Trophoblast cell (in vitro differentiated cells and primary cell): ENCODE data around the gene SLIT1.

ENCODE experiments used
- DNase-seq, 2 donors: peaks; one replicate each; pipeline ENCODE4 v3.0.0-alpha.2; 2016
- H2AFZ ChIP-seq: 2 replicates; pipeline ENCODE4 v1.6.1; 2013; ENCODE audit warnings: low read length, moderate library complexity, mild to moderate bottlenecking; ENCODE audit not compliant: insufficient read depth, poor library complexity
- H2AK5ac ChIP-seq: 2 replicates; pipeline ENCODE4 v1.6.1; 2013; ENCODE audit warnings: mild to moderate bottlenecking, low read length
- H2BK120ac ChIP-seq: 2 replicates; pipeline ENCODE4 v1.6.1; 2013; ENCODE audit warnings: low read length, mild to moderate bottlenecking, moderate library complexity; ENCODE audit not compliant: insufficient read depth, poor library complexity
- H2BK12ac ChIP-seq: 2 replicates; pipeline ENCODE4 v1.6.1; 2013; ENCODE audit warnings: mild to moderate bottlenecking, low read length, moderate library complexity
- H2BK5ac ChIP-seq: 2 replicates; pipeline ENCODE4 v1.6.1; 2013; ENCODE audit warnings: low read length, low read depth, moderate library complexity, mild to moderate bottlenecking; ENCODE audit not compliant: poor library complexity
- H3K14ac ChIP-seq: 2 replicates; pipeline ENCODE4 v1.6.1; 2013; ENCODE audit warnings: mild to moderate bottlenecking, low read length
- H3K18ac ChIP-seq: 2 replicates; pipeline ENCODE4 v1.6.1; 2013; ENCODE audit warnings: mild to moderate bottlenecking, low read length
- H3K23ac ChIP-seq: 2 replicates; pipeline ENCODE4 v1.6.1; 2013; ENCODE audit warnings: low read length
- H3K27ac ChIP-seq: 2 replicates; pipeline ENCODE4 v1.5.1; 2013; ENCODE audit warnings: low read depth, mild to moderate bottlenecking, inconsistent platforms, low read length, moderate library complexity
- H3K27me3 ChIP-seq: 2 replicates; pipeline ENCODE4 v1.6.1; 2013; ENCODE audit warnings: inconsistent platforms, mild to moderate bottlenecking, low read length, moderate library complexity; ENCODE audit not compliant: insufficient read depth
- H3K36me3 ChIP-seq, 2 experiments: 1 replicate in 1 of 2; 2 replicates in 1 of 2; pipeline ENCODE4 v1.6.1; 2013; ENCODE audit warnings: low read length in 2 of 2, mild to moderate bottlenecking in 2 of 2, moderate library complexity in 1 of 2; ENCODE audit not compliant: insufficient read depth in 2 of 2, control insufficient read depth in 1 of 2
- H3K4ac ChIP-seq: 2 replicates; pipeline ENCODE4 v1.6.1; 2013; ENCODE audit warnings: low read depth, mild to moderate bottlenecking, low read length, moderate library complexity
- H3K4me1 ChIP-seq, 2 experiments: 1 replicate in 1 of 2; 2 replicates in 1 of 2; pipeline ENCODE4 v1.6.1; 2013; ENCODE audit warnings: low read length in 2 of 2, mild to moderate bottlenecking in 2 of 2, moderate library complexity in 1 of 2; ENCODE audit not compliant: insufficient read depth in 2 of 2, control insufficient read depth in 1 of 2
- H3K4me2 ChIP-seq: 2 replicates; pipeline ENCODE4 v1.6.1; 2013; ENCODE audit warnings: inconsistent platforms, mild to moderate bottlenecking, low read length, moderate library complexity
- H3K4me3 ChIP-seq: 2 replicates; pipeline ENCODE4 v1.5.1; 2013; ENCODE audit warnings: mild to moderate bottlenecking, low read depth, low read length, inconsistent platforms
- H3K79me1 ChIP-seq: one replicate; pipeline ENCODE4 v1.6.1; 2013; ENCODE audit warnings: low read length
- H3K79me2 ChIP-seq: 2 replicates; pipeline ENCODE4 v1.6.1; 2013; ENCODE audit warnings: low read length, mild to moderate bottlenecking; ENCODE audit not compliant: control insufficient read depth, insufficient read depth, poor library complexity
- H3K9ac ChIP-seq: 2 replicates; pipeline ENCODE4 v1.6.1; 2013; ENCODE audit warnings: mild to moderate bottlenecking, low read length
- H3K9me3 ChIP-seq: 2 replicates; pipeline ENCODE4 v1.6.1; 2013; ENCODE audit warnings: low read depth, mild to moderate bottlenecking, control low read depth, inconsistent platforms, low read length; ENCODE audit not compliant: insufficient read depth
- H4K12ac ChIP-seq: 2 replicates; pipeline ENCODE4 v1.6.1; 2013; ENCODE audit warnings: low read depth, mild to moderate bottlenecking, low read length, moderate library complexity
- H4K8ac ChIP-seq: 2 replicates; pipeline ENCODE4 v1.6.1; 2013; ENCODE audit warnings: low read depth, mild to moderate bottlenecking, low read length, moderate library complexity
- H4K91ac ChIP-seq: one replicate; pipeline ENCODE4 v1.6.1; 2013; ENCODE audit warnings: low read depth, mild to moderate bottlenecking, low read length, moderate library complexity
- WGBS: extraction: QIAGEN DNeasy Blood & Tissue Kit; methylation state at CpG from one replicate; pipeline ENCODE4 v1.1.7; 2013; ENCODE audit warnings: missing lambda C conversion rate; ENCODE audit not compliant: insufficient read length, insufficient coverage; ENCODE audit errors: extremely low coverage; 5-methylcytosine and 5-hydroxymethylcytosine counted together

The SLIT1 gene

GRCh38 chr10:97018251-97019212, 167.2 kb downstream of the SLIT1 start:
- H3K9me3 ChIP-seq, result no peaks in the 10 kb centered on the region
- no peak overlapping the region for H2BK120ac ChIP-seq
- no peak overlapping the region for H3K18ac ChIP-seq
- no peaks in the 10 kb centered on the region for H3K79me2 ChIP-seq
- no peak overlapping the region for H3K4me3 ChIP-seq
- H3K79me1 ChIP-seq, result no peaks in the 10 kb centered on the region
- no peak overlapping the region for H4K8ac ChIP-seq
- no peak overlapping the region for H3K4me2 ChIP-seq
- no peaks in the 10 kb centered on the region for H3K4me1 ChIP-seq
- H3K4ac ChIP-seq, result no peak overlapping the region
- H3K36me3 ChIP-seq, result no peaks in the 10 kb centered on the region
- no peak overlapping the region for H2BK5ac ChIP-seq
- no peak overlapping the region for H4K12ac ChIP-seq
- H2AK5ac ChIP-seq, result no peak overlapping the region
- H3K27me3 ChIP-seq, result no peaks in the 10 kb centered on the region
- no peak overlapping the region for H4K91ac ChIP-seq
- H3K27ac ChIP-seq, result no peak overlapping the region
- H2BK12ac ChIP-seq, result no peak overlapping the region
- H2AFZ ChIP-seq, result no peak overlapping the region
- no CpG with 5 or more reads among the region's 18 CpGs for WGBS
- DNase-seq, result no peak
- no peak overlapping the region for H3K9ac ChIP-seq
- H3K23ac ChIP-seq, result no peak overlapping the region
- H3K14ac ChIP-seq, result no peak overlapping the region

DNA sequence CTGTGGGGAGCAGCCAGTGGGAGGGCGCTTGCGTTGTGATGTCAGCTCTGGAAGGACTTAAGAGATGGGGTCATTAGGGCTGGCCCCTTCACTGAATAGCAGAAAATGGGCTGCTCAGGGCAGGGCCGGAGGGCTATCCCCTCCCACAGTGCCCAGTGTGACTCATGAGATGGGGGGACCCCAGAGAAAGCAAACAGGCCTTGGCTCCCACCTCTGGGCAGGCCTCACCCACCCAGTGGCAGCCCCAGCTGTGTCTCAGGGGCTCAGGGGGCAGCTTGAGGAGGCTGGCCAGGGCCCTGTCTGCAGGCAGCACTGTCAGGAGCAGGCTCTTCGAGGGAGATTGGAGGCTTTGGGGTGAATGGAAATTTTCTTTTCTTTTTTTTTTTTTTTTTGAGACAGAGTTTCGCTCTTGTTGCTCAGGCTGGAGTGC, 168.3 kb downstream of the SLIT1 start:
- Histone ChIP-seq H3K14ac (no peak overlapping the region), H3K9me3 (no peaks in the 10 kb centered on the region), H3K4me3 (no peak overlapping the region), H3K36me3 (no peaks in the 10 kb centered on the region), H2AFZ (no peak overlapping the region), H3K18ac (no peak overlapping the region), H3K27ac (no peak overlapping the region), H3K4me2 (no peak overlapping the region), H2BK12ac (no peak overlapping the region), H3K4me1 (no peaks in the 10 kb centered on the region), H3K23ac (no peak overlapping the region), H4K12ac (no peak overlapping the region), H2AK5ac (no peak overlapping the region), H4K91ac (no peak overlapping the region), H3K79me1 (no peaks in the 10 kb centered on the region), H3K4ac (no peak overlapping the region), H3K79me2 (no peaks in the 10 kb centered on the region), H2BK120ac (no peak overlapping the region), H3K9ac (no peak overlapping the region), H3K27me3 (no peaks in the 10 kb centered on the region), H4K8ac (no peak overlapping the region), H2BK5ac (no peak overlapping the region)
- no peak for DNase-seq
- WGBS, result no CpG with 5 or more reads among the region's 5 CpGs

DNA sequence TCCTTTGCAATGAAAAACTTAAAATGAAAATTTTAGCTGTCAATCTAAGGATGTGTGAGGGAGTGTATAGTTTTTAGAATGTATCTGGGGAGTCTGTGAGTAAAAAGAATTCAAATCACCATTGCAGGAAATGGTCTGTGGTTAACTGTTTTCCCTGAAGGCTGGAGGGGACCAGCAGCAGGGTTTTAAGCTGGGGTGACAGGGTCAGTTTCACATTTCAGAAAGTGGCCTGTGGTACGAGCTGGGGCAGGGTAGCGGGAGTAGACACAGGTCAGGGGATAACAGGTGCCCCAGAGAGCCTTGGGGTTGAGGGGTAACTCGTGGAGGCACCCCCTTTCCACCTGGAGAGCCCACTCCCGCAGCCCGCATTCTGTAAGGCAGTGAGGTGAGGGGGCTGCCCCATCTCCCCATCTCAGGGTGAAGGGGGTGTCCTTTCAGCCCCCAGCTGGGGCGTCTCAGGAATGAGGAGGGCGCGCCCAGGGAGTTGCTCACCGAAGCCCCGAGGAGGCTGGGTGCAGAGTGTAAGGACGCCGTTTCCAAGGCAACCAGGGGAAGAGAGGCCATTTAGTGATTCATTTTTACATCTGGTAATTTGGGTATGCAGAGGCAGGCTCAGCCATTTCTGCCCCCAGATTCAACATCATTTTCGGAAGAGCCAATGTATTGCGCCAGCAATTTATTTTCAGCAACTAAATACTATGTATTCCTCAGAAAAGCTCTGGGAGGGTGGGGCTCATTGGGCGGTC, 168.9 kb downstream of the SLIT1 start:
- no peaks in the 10 kb centered on the region for H3K9me3 ChIP-seq
- H3K27me3 ChIP-seq, result no peaks in the 10 kb centered on the region
- H2AK5ac ChIP-seq, result no peak overlapping the region
- no peak overlapping the region for H2BK12ac ChIP-seq
- H3K27ac ChIP-seq, result no peak overlapping the region
- no peak overlapping the region for H4K91ac ChIP-seq
- no peak overlapping the region for H3K23ac ChIP-seq
- H3K36me3 ChIP-seq, result no peaks in the 10 kb centered on the region
- H2BK120ac ChIP-seq, result no peak overlapping the region
- no peaks in the 10 kb centered on the region for H3K79me1 ChIP-seq
- no peak overlapping the region for H3K9ac ChIP-seq
- no peak overlapping the region for H4K12ac ChIP-seq
- no peaks in the 10 kb centered on the region for H3K79me2 ChIP-seq
- no CpG with 5 or more reads among the region's 15 CpGs for WGBS
- no peak overlapping the region for H3K4ac ChIP-seq
- no peak overlapping the region for H2BK5ac ChIP-seq
- H3K4me1 ChIP-seq, result no peaks in the 10 kb centered on the region
- no peak overlapping the region for H3K4me2 ChIP-seq
- no peak overlapping the region for H3K18ac ChIP-seq
- no peak overlapping the region for H3K14ac ChIP-seq
- DNase-seq, result no peak
- no peak overlapping the region for H3K4me3 ChIP-seq
- no peak overlapping the region for H4K8ac ChIP-seq
- H2AFZ ChIP-seq, result no peak overlapping the region

- no peaks in the 10 kb centered on the region for H3K27me3 ChIP-seq
- no peaks in the 10 kb centered on the region for H3K79me1 ChIP-seq
- H4K12ac ChIP-seq, result no peak overlapping the region
- no peak overlapping the region for H3K4me2 ChIP-seq
- no CpG with 5 or more reads among the region's 1 CpG for WGBS
- no peaks in the 10 kb centered on the region for H3K36me3 ChIP-seq
- H3K27ac ChIP-seq, result no peak overlapping the region
- no peak overlapping the region for H2BK120ac ChIP-seq
- H4K91ac ChIP-seq, result no peak overlapping the region
- H3K23ac ChIP-seq, result no peak overlapping the region
- no peak overlapping the region for H3K4me3 ChIP-seq
- no peaks in the 10 kb centered on the region for H3K79me2 ChIP-seq
- H3K9me3 ChIP-seq, result no peaks in the 10 kb centered on the region
- no peak for DNase-seq
- H3K14ac ChIP-seq, result no peak overlapping the region
- H3K4me1 ChIP-seq, result no peaks in the 10 kb centered on the region
- H2AK5ac ChIP-seq, result no peak overlapping the region
- H2BK12ac ChIP-seq, result no peak overlapping the region
- H4K8ac ChIP-seq, result no peak overlapping the region
- H2BK5ac ChIP-seq, result no peak overlapping the region
- no peak overlapping the region for H3K9ac ChIP-seq
- no peak overlapping the region for H3K18ac ChIP-seq
- H3K4ac ChIP-seq, result no peak overlapping the region
- H2AFZ ChIP-seq, result no peak overlapping the region
Measured at GRCh38 chr10:97015240-97015639, 170.5 kb downstream of the SLIT1 start.
